ENCODE results near the gene NPTX2. TPM values are rescaled to one million over a fixed set of nuclear protein-coding genes. Genes with fewer than 3 reads are reported as not detected.

NPTX2 gene
- total RNA-seq, 4 donors from 2014 or later: 2.3 to 4.8 (median 3.6) TPM

GRCh38 chr7:98603399-98603788 lies 13.7 kb upstream of the NPTX2 start:
- DNase-seq: no peak
- Histone ChIP-seq H3K4me1 (no peaks in the 10 kb centered on the region), H3K27ac (no peak overlapping the region), H3K9me3 (no peaks in the 10 kb centered on the region), H3K36me3 (no peaks in the 10 kb centered on the region), H3K4me3 (replicated peaks in 1 of 3) (no peak overlapping the region), H3K27me3 (no peaks in the 10 kb centered on the region)
- 69 to 74% methylated on average over 3 of the region's 3 CpGs for WGBS, 2 donors
- intact Hi-C loops (cut with DNase I): no loop called here
- TF ChIP-seq CTCF (IDR thresholded peaks at IDR 0.05) (no peak), POLR2A (IDR thresholded peaks at IDR 0.05) (no peak)

- no peaks in the 10 kb centered on the region for H3K9me3 ChIP-seq
- peaks cover 0 to 8% of the 10 kb centered on the region in 2 donors for H3K4me1 ChIP-seq
- TF ChIP-seq CTCF (IDR thresholded peaks at IDR 0.05) (no peak), POLR2A (IDR thresholded peaks at IDR 0.05) (no peak)
- no peak overlapping the region for H3K4me3 ChIP-seq (replicated peaks in 1 of 3)
- 56 to 58% methylated on average over 14 of the region's 14 CpGs for WGBS, 2 donors
- DNase-seq: no peak
- H3K27me3 ChIP-seq: no peaks in the 10 kb centered on the region
- H3K36me3 ChIP-seq: no peaks in the 10 kb centered on the region
- H3K27ac ChIP-seq: no peak overlapping the region
- intact Hi-C loops (cut with DNase I): no loop called here
Observed at GRCh38 chr7:98613601-98614425, 3.3 kb upstream of the NPTX2 start.

GRCh38 chr7:98616381-98617050 lies 569 bp upstream of the NPTX2 start:
- no peak for TF ChIP-seq POLR2A (IDR thresholded peaks at IDR 0.05)
- no peak for TF ChIP-seq CTCF (IDR thresholded peaks at IDR 0.05)
- WGBS, 2 donors: 5 to 8% methylated on average over 26 to 44 of the region's 67 CpGs
- no peaks in the 10 kb centered on the region for H3K36me3 ChIP-seq
- intact Hi-C loops (cut with DNase I): no loop called here
- H3K27me3 ChIP-seq: no peaks in the 10 kb centered on the region
- peaks cover 0 to 8% of the 10 kb centered on the region in 2 donors for H3K4me1 ChIP-seq
- H3K27ac ChIP-seq: no peak overlapping the region
- no peak overlapping the region for H3K4me3 ChIP-seq (replicated peaks in 1 of 3)
- no peaks in the 10 kb centered on the region for H3K9me3 ChIP-seq
- DNase-seq: no peak

GRCh38 chr7:98617960-98618418 lies 904 bp downstream of the NPTX2 start:
- no peak overlapping the region for H3K27ac ChIP-seq
- no peaks in the 10 kb centered on the region for H3K9me3 ChIP-seq
- no peak for DNase-seq
- peaks cover 0 to 8% of the 10 kb centered on the region in 2 donors for H3K4me1 ChIP-seq
- H3K36me3 ChIP-seq: no peaks in the 10 kb centered on the region
- TF ChIP-seq CTCF (IDR thresholded peaks at IDR 0.05): no peak
- H3K27me3 ChIP-seq: no peaks in the 10 kb centered on the region
- no peak overlapping the region for H3K4me3 ChIP-seq (replicated peaks in 1 of 3)
- intact Hi-C loops (cut with DNase I): no loop called here
- WGBS, 2 donors: 3 to 4% methylated on average over 4 to 22 of the region's 40 CpGs

GRCh38 chr7:98618786-98619185 lies 1.7 kb downstream of the NPTX2 start:
- no peaks in the 10 kb centered on the region for H3K36me3 ChIP-seq
- H3K27me3 ChIP-seq: no peaks in the 10 kb centered on the region
- no peaks in the 10 kb centered on the region for H3K9me3 ChIP-seq
- 10 to 15% methylated on average over 2 of the region's 2 CpGs for WGBS, 2 donors
- TF ChIP-seq CTCF (IDR thresholded peaks at IDR 0.05) (no peak), POLR2A (IDR thresholded peaks at IDR 0.05) (no peak)
- intact Hi-C loops (cut with DNase I): no loop called here
- no peak overlapping the region for H3K4me3 ChIP-seq (replicated peaks in 1 of 3)
- DNase-seq: no peak
- peaks cover 0 to 8% of the 10 kb centered on the region in 2 donors for H3K4me1 ChIP-seq
- no peak overlapping the region for H3K27ac ChIP-seq
